ENCODE results near the gene TEX2.
"Not testable (repeated sequence)": the region's sequence is repeated elsewhere in the genome, so short reads cannot be mapped to it uniquely, and the experiment has no call there.

TEX2 gene

DNA sequence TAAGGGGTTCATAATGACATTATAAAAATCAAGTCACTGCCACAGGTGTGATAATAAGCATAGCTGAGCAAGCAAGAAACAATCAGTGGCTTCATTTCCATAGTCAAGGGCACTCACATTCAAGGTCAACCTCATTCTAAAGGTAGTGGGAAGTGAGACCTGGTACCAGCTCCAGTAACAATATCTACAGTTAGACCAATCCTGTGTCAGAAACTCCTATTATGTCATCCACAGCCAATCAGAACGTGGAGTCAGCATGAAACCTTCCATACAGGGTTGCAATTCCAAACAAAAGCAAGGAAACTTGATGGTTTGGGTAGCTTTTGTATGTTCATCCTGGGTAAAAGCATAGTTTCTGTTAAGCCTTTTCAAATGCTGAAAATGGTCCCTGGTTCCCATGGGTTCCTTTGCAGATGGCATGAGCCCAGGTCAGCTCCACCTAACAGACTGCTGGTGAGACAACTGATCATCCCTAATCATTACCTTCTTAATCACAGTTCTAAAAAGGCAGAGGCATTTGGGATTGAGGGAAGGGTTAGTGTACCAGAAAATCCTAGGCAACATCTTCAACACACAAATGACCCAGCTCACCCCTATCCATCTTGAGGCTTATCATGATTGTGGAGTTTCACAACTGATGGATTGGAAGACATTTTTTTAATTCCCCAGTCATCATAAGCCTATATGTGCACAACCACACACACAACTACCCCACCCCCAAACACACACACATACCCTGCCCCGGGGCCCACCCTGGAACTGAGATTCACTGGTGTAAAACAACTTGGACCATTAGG, 30.4 kb downstream of the TEX2 start:
- H3K9me3 ChIP-seq (ENCODE audit: control insufficient read depth in 1 of 2, low read length in 2 of 2): no peaks in the 10 kb centered on the region
- no peak overlapping the region for H3K27ac ChIP-seq (ENCODE audit: low read length)
- peaks cover 0 to 16% of the 10 kb centered on the region in 2 donors for H3K4me1 ChIP-seq (ENCODE audit: control insufficient read depth in 1 of 2, insufficient read depth in 2 of 2, low read length in 2 of 2)
- no peak overlapping the region for H3K4me3 ChIP-seq (ENCODE audit: low read depth in 1 of 2, low read length in 2 of 2)
- H3K36me3 ChIP-seq (ENCODE audit: control insufficient read depth in 1 of 2, insufficient read depth in 2 of 2, low read length in 2 of 2): no peaks in the 10 kb centered on the region
- no peaks in the 10 kb centered on the region for H3K27me3 ChIP-seq (ENCODE audit: low read depth, low read length)

DNA sequence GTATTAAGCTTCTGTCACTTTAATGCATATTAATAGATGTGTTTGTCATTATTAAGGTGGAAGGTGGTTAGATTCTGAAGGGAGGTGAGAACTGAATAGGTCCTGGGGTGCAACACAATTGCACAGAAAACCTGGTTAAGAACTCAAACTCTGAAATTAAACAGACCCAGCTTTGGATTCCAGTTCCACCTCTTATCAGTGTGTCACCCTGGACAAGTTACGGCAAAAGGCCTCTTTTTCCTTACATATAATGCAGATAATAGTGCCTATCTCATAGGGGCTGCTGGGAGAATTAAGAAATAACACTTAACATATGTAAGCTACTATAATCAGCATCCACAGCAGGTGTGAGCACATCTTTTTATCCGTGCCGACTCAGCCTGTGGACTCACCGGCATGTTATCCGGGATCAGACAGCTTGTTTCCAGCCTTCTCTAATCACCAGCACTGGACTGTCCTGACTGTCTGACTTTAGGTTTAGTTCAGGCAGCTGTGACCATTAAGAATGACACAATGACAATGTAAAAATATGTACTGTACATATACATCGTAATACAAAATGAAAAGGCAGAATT, 31.4 kb downstream of the TEX2 start:
- Histone ChIP-seq H3K27ac (ENCODE audit: low read length) (no peak overlapping the region), H3K9me3 (ENCODE audit: control insufficient read depth in 1 of 2, low read length in 2 of 2) (no peaks in the 10 kb centered on the region), H3K4me3 (ENCODE audit: low read depth in 1 of 2, low read length in 2 of 2) (no peak overlapping the region), H3K4me1 (ENCODE audit: control insufficient read depth in 1 of 2, insufficient read depth in 2 of 2, low read length in 2 of 2) (peaks cover 0 to 16% of the 10 kb centered on the region in 2 donors), H3K36me3 (ENCODE audit: control insufficient read depth in 1 of 2, insufficient read depth in 2 of 2, low read length in 2 of 2) (no peaks in the 10 kb centered on the region), H3K27me3 (ENCODE audit: low read depth, low read length) (no peaks in the 10 kb centered on the region)

- peaks cover 0 to 16% of the 10 kb centered on the region in 2 donors for H3K4me1 ChIP-seq (ENCODE audit: control insufficient read depth in 1 of 2, insufficient read depth in 2 of 2, low read length in 2 of 2)
- H3K27ac ChIP-seq (ENCODE audit: low read length): no peak overlapping the region
- no peak overlapping the region for H3K4me3 ChIP-seq (ENCODE audit: low read depth in 1 of 2, low read length in 2 of 2)
- H3K9me3 ChIP-seq (ENCODE audit: control insufficient read depth in 1 of 2, low read length in 2 of 2): no peaks in the 10 kb centered on the region
- no peaks in the 10 kb centered on the region for H3K36me3 ChIP-seq (ENCODE audit: control insufficient read depth in 1 of 2, insufficient read depth in 2 of 2, low read length in 2 of 2)
- H3K27me3 ChIP-seq (ENCODE audit: low read depth, low read length): no peaks in the 10 kb centered on the region
These were observed 32.2 kb downstream of the TEX2 start for GRCh38 chr17:64230791-64231408.

DNA sequence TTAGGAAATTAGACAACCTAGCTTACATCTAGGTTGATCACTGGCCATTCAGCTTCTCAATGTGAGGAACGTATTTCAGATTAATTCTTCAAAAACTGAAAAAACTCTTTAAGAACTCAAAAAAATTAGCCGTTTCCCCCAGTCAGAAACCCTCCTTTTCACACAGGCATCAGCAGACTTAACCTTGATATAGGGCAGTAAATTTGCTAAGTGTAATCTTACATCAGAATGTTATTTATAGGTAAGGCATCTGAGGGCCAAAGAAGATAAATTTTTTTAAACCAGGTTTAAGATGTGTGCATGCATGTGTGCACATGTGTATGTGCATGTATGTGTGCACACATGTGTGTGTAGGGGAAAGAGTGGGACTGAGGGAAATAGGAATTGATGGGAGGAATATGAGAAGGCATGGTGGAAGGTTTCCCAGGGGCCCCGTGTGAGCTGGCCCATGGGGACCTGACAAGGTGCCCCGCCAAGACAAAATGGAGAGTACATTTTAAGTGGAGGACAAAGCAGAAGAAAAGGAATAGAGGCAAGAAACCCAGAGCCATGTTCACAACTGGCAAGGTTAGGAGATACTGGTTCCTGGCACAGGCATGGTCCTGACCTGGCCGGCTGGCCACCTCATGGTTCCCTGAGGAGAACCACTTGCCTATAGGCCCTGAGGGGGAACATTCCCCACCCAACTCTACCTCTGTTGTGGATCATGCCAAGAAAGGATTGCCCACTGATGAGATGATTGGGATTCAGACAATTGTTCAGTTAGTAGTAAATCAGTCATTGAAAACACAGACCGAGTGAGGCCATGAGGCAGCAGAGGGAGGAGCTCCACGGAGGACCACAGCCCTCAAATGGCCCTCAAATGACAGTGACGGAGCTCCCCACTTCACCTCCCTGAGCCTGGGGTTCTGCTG, 33.0 kb downstream of the TEX2 start:
- no peak overlapping the region for H3K4me3 ChIP-seq (ENCODE audit: low read depth in 1 of 2, low read length in 2 of 2)
- H3K36me3 ChIP-seq (ENCODE audit: control insufficient read depth in 1 of 2, insufficient read depth in 2 of 2, low read length in 2 of 2): no peaks in the 10 kb centered on the region
- peak overlapping the region; percentile 54 for H3K27ac ChIP-seq (ENCODE audit: low read length)
- H3K4me1 ChIP-seq (ENCODE audit: control insufficient read depth in 1 of 2, insufficient read depth in 2 of 2, low read length in 2 of 2): peaks cover 0 to 16% of the 10 kb centered on the region in 2 donors
- H3K27me3 ChIP-seq (ENCODE audit: low read depth, low read length): no peaks in the 10 kb centered on the region
- no peaks in the 10 kb centered on the region for H3K9me3 ChIP-seq (ENCODE audit: control insufficient read depth in 1 of 2, low read length in 2 of 2)

DNA sequence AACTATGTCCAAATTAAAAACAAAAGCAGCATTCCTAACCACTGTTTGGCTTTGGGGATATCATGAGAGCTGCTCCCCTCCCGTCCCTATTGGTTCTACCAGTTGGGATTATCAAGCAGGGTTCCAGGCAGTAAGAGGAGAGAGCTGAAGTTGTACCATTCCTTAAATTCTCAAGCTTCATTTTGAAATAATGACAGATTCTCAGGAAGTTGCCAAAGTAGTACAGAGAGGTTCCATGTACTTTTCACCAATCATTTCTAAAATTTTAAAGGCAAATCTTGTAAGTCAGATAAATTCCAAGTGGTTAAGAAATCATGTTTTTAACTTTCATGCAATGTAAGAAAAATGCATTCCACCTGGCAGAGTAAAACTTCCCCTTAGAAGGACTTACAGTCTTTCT, 36.9 kb downstream of the TEX2 start:
- Histone ChIP-seq H3K4me3 (ENCODE audit: low read depth in 1 of 2, low read length in 2 of 2) (no peak overlapping the region), H3K36me3 (ENCODE audit: control insufficient read depth in 1 of 2, insufficient read depth in 2 of 2, low read length in 2 of 2) (no peaks in the 10 kb centered on the region), H3K4me1 (ENCODE audit: control insufficient read depth in 1 of 2, insufficient read depth in 2 of 2, low read length in 2 of 2) (peaks cover 0 to 12% of the 10 kb centered on the region in 2 donors), H3K27me3 (ENCODE audit: low read depth, low read length) (no peaks in the 10 kb centered on the region), H3K27ac (ENCODE audit: low read length) (no peak overlapping the region), H3K9me3 (ENCODE audit: control insufficient read depth in 1 of 2, low read length in 2 of 2) (no peaks in the 10 kb centered on the region)

DNA sequence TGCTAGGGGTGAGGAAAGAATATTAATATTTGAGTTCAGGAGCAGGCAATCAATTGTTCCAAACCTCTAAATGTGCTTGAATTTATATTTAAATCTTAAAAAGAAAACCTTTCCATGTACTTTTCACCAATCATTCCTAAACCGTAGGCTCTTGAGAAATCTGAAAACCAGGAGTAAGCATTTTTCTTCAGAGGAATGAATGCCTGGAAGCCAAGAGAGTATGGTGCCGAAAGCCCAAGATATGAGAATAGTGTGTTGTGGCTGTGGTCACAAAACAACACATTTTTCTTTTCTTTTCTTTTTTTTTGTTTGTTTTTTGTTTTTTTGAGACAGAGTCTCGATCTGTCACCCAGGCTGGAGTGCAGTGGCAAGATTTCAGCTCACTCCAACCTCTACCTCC, 37.6 kb downstream of the TEX2 start:
- H3K4me1 ChIP-seq (ENCODE audit: control insufficient read depth in 1 of 2, insufficient read depth in 2 of 2, low read length in 2 of 2): peaks cover 0 to 7% of the 10 kb centered on the region in 2 donors
- H3K9me3 ChIP-seq (ENCODE audit: control insufficient read depth in 1 of 2, low read length in 2 of 2): no peaks in the 10 kb centered on the region
- H3K27ac ChIP-seq (ENCODE audit: low read length): no peak overlapping the region

DNA sequence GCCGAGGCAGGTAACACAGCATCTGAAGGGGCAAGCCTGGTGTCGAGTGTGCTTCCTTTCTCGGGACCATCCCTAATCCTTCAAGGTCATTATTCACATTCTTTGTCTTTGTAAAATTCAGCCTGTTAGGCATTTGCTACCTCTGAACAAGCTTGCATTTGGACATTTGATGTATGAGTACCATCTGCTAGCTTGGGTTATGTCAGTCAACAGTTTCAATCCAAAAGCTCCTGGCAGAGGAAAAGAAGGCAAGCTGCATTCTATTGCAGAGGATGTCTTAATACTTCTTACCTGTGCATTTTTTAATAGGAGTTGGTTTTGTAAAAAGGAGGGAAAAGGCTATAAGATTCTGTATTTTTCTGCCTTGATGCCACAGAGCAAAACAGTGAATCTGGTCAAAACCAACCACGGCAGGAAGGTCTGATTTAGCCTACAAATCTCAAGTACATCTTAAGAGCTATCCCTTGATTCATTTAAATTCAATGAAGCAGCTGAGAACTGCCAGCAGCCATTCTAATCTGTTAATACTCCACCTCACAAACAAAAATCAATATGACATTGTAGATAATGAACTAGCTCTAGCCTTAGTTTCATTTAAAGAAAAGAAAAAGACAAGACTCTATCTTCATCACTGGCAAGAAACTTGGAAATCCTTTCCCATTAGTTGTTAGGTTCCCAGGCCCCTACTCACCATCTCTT, 39.0 kb downstream of the TEX2 start:
- no peak overlapping the region for H3K4me3 ChIP-seq (ENCODE audit: low read depth in 1 of 2, low read length in 2 of 2)
- H3K4me1 ChIP-seq (ENCODE audit: control insufficient read depth in 1 of 2, insufficient read depth in 2 of 2, low read length in 2 of 2): no peaks in the 10 kb centered on the region
- H3K9me3 ChIP-seq (ENCODE audit: control insufficient read depth in 1 of 2, low read length in 2 of 2): no peaks in the 10 kb centered on the region

More for the DNA sequence above, 37.6 kb downstream of the TEX2 start:
- no peak overlapping the region for H3K4me3 ChIP-seq (ENCODE audit: low read depth in 1 of 2, low read length in 2 of 2)
- no peaks in the 10 kb centered on the region for H3K36me3 ChIP-seq (ENCODE audit: control insufficient read depth in 1 of 2, insufficient read depth in 2 of 2, low read length in 2 of 2)
- no peaks in the 10 kb centered on the region for H3K27me3 ChIP-seq (ENCODE audit: low read depth, low read length)

GRCh38 chr17:64223283-64223682, 39.8 kb downstream of the TEX2 start:
- Histone ChIP-seq H3K4me1 (ENCODE audit: control insufficient read depth in 1 of 2, insufficient read depth in 2 of 2, low read length in 2 of 2) (no peaks in the 10 kb centered on the region), H3K4me3 (ENCODE audit: low read depth in 1 of 2, low read length in 2 of 2) (no peak overlapping the region), H3K36me3 (ENCODE audit: control insufficient read depth in 1 of 2, insufficient read depth in 2 of 2, low read length in 2 of 2) (no peaks in the 10 kb centered on the region), H3K27me3 (ENCODE audit: low read depth, low read length) (no peaks in the 10 kb centered on the region), H3K27ac (ENCODE audit: low read length) (no peak overlapping the region), H3K9me3 (ENCODE audit: control insufficient read depth in 1 of 2, low read length in 2 of 2) (no peaks in the 10 kb centered on the region)

More for the DNA sequence above, 39.0 kb downstream of the TEX2 start:
- no peaks in the 10 kb centered on the region for H3K36me3 ChIP-seq (ENCODE audit: control insufficient read depth in 1 of 2, insufficient read depth in 2 of 2, low read length in 2 of 2)
- no peak overlapping the region for H3K27ac ChIP-seq (ENCODE audit: low read length)
- no peaks in the 10 kb centered on the region for H3K27me3 ChIP-seq (ENCODE audit: low read depth, low read length)

DNA sequence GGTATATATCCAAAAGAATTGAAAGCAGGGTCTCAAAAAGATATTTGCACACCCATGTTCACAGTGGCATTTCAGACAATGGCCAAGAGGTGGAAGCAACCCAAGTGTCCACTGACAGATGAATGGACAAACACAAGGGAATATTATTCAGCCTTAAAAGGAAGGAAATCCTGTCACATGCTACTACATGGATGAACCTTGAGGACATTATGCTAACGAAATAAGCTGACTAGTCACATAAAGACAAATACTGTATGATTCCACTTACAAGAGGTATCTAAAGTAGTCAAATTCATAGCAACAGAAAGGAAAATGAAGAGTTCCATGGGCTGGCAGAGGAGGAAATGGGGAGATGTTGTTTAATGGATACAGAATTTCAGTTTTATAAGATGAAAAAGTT, 41.4 kb downstream of the TEX2 start:
- no peaks in the 10 kb centered on the region for H3K36me3 ChIP-seq (ENCODE audit: control insufficient read depth in 1 of 2, insufficient read depth in 2 of 2, low read length in 2 of 2)
- H3K27ac ChIP-seq (ENCODE audit: low read length): no peak overlapping the region
- H3K4me1 ChIP-seq (ENCODE audit: control insufficient read depth in 1 of 2, insufficient read depth in 2 of 2, low read length in 2 of 2): peaks cover 0 to 2% of the 10 kb centered on the region in 2 donors

GRCh38 chr17:64220604-64221003, 42.5 kb downstream of the TEX2 start:
- H3K27ac ChIP-seq (ENCODE audit: low read length); H3K4me3 ChIP-seq (ENCODE audit: low read depth in 1 of 2, low read length in 2 of 2); H3K4me1 ChIP-seq (ENCODE audit: control insufficient read depth in 1 of 2, insufficient read depth in 2 of 2, low read length in 2 of 2); H3K36me3 ChIP-seq (ENCODE audit: control insufficient read depth in 1 of 2, insufficient read depth in 2 of 2, low read length in 2 of 2); H3K27me3 ChIP-seq (ENCODE audit: low read depth, low read length); H3K9me3 ChIP-seq (ENCODE audit: control insufficient read depth in 1 of 2, low read length in 2 of 2): not testable (repeated sequence)

More for the DNA sequence above, 41.4 kb downstream of the TEX2 start:
- no peaks in the 10 kb centered on the region for H3K9me3 ChIP-seq (ENCODE audit: control insufficient read depth in 1 of 2, low read length in 2 of 2)
- no peaks in the 10 kb centered on the region for H3K27me3 ChIP-seq (ENCODE audit: low read depth, low read length)
- no peak overlapping the region for H3K4me3 ChIP-seq (ENCODE audit: low read depth in 1 of 2, low read length in 2 of 2)
